ENCODE data around the gene ACKR2.

- TF ChIP-seq CTCF (IDR thresholded peaks at IDR 0.05; ENCODE audit: low read depth, low read length) (no peak), EZH2phosphoT487 (IDR thresholded peaks at IDR 0.05; ENCODE audit: low read depth) (no peak)
Measured at GRCh38 chr3:42763021-42763420, 46.2 kb upstream of the ACKR2 start.
